Esophagus squamous epithelium (tissue), 5 donors: Measurements from ENCODE around the gene MDFIC2. TPM values are rescaled to one million over a fixed set of nuclear protein-coding genes. Genes with fewer than 3 reads are reported as not detected.

Experiments used
- DNase-seq: peaks from one replicate; lab custom pipeline; 2025; lab: John Stamatoyannopoulos, UW
- H3K27ac ChIP-seq, 4 donors: fragments of 200-600 bp; sonication (generic); one replicate each; pipeline ENCODE4 v1.5.1; 2016 to 2019; ENCODE audit warnings: mild to moderate bottlenecking in 1 of 4
- H3K27me3 ChIP-seq, 4 donors: fragments of 200-600 bp; sonication (generic); 1 replicate in 3 of 4; 2 replicates in 1 of 4; pipeline versions ENCODE4 v1.5.1 to v1.6.0; 2017 to 2021; ENCODE audit warnings: antibody characterized with exemption in 1 of 4
- H3K36me3 ChIP-seq, 3 donors: fragments of 200-600 bp; sonication (generic); one replicate each; pipeline ENCODE4 v1.5.1; 2016 to 2019
- H3K4me1 ChIP-seq, 3 donors: fragments of 200-600 bp; sonication (generic); one replicate each; pipeline ENCODE4 v1.5.1; 2017 to 2019
- H3K4me3 ChIP-seq, 4 donors: fragments of 200-600 bp; sonication (generic); 1 replicate in 3 of 4; 2 replicates in 1 of 4; pipeline ENCODE4 v1.5.1; 2016 to 2019; ENCODE audit warnings: mild to moderate bottlenecking in 2 of 4, moderate library complexity in 1 of 4
- H3K9me3 ChIP-seq, 3 donors: fragments of 200-600 bp; sonication (generic); one replicate each; pipeline ENCODE4 v1.5.1; 2016 to 2019
- POLR2A ChIP-seq, 4 donors: fragments of 450-650 bp; IDR thresholded peaks; one replicate each; pipeline ENCODE4 v1.6.1; 2017; ENCODE audit warnings: antibody characterized with exemption in 4 of 4, mild to moderate bottlenecking in 4 of 4, moderate library complexity in 3 of 4
- WGBS, 2 donors: methylation state at CpG; one replicate each; pipeline ENCODE4 v1.1.5; 2018; 5-methylcytosine and 5-hydroxymethylcytosine counted together
- intact Hi-C: fragments of 100-400 bp; cut with DNase I; formaldehyde crosslinking; loops from one replicate; pipeline ENCODE4 v1.15.0; 2022
- total RNA-seq, 4 donors: library from RNA; depleted of rRNA; stranded (reverse); fragments of >200 nt; gene quantifications; one replicate each; pipeline ENCODE4 v1.1.0, GENCODE V29; 2016
- TF ChIP-seq, protein P1 (sequence below), 6 experiments: fragments of 450-650 bp in 4 of 6; fragments of 200-600 bp in 2 of 6; sonication (generic) in 2 of 6; IDR thresholded peaks; one replicate each; pipeline ENCODE4 v1.5.1; 2016 to 2019; ENCODE audit warnings: antibody characterized with exemption in 6 of 6, mild to moderate bottlenecking in 4 of 6, moderate library complexity in 4 of 6
- donor health status: DM: yes; HTN: yes; CAD: no.

MDFIC2 gene
- total RNA-seq, 4 donors from 2014 or later = not detected

DNA sequence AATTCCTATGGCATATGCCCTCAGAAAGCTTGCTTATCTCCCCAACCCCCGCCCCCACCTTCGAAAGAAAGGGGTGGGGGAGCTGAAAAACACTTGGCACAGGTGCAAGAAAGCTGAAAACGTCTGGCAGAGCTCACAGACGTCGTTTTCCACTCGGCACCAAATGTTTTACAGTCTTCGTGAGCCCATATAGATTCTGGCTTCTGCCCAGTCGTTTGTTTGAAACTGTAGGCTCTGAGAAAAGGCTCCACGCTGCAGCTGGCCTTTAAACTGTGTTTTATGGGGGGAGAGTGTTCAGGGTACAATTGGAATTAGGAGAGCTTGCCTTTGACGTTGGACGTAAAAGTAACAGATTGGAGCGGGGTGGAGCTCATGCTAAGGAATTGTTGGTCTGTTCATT is 130.3 kb downstream of the MDFIC2 start:
- Histone ChIP-seq H3K4me3 (no peak overlapping the region), H3K27me3 (peaks cover 0 to 4% (median 0%) of the 10 kb centered on the region in 4 donors), H3K36me3 (no peaks in the 10 kb centered on the region), H3K4me1 (no peaks in the 10 kb centered on the region), H3K9me3 (no peaks in the 10 kb centered on the region), H3K27ac (no peak overlapping the region)
- no peak for DNase-seq
- WGBS, 2 donors = 43 to 44% methylated on average over 11 to 12 of the region's 12 CpGs
- intact Hi-C loops = no loop called here
- TF ChIP-seq, protein P1, sequence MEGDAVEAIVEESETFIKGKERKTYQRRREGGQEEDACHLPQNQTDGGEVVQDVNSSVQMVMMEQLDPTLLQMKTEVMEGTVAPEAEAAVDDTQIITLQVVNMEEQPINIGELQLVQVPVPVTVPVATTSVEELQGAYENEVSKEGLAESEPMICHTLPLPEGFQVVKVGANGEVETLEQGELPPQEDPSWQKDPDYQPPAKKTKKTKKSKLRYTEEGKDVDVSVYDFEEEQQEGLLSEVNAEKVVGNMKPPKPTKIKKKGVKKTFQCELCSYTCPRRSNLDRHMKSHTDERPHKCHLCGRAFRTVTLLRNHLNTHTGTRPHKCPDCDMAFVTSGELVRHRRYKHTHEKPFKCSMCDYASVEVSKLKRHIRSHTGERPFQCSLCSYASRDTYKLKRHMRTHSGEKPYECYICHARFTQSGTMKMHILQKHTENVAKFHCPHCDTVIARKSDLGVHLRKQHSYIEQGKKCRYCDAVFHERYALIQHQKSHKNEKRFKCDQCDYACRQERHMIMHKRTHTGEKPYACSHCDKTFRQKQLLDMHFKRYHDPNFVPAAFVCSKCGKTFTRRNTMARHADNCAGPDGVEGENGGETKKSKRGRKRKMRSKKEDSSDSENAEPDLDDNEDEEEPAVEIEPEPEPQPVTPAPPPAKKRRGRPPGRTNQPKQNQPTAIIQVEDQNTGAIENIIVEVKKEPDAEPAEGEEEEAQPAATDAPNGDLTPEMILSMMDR (IDR thresholded peaks at IDR 0.05) = no peak
- no peak for TF ChIP-seq POLR2A (IDR thresholded peaks at IDR 0.05)

GRCh38 chr3:70180664-70181063 is 131.8 kb downstream of the MDFIC2 start:
- 79 to 84% methylated on average over 6 of the region's 6 CpGs for WGBS, 2 donors
- DNase-seq = no peak
- Histone ChIP-seq H3K36me3 (no peaks in the 10 kb centered on the region), H3K9me3 (no peaks in the 10 kb centered on the region), H3K4me3 (no peak overlapping the region), H3K4me1 (no peaks in the 10 kb centered on the region), H3K27me3 (peaks cover 0 to 4% (median 0%) of the 10 kb centered on the region in 4 donors), H3K27ac (no peak overlapping the region)
- intact Hi-C loops = no loop called here
- TF ChIP-seq POLR2A (IDR thresholded peaks at IDR 0.05) = no peak
- TF ChIP-seq, protein P1 (IDR thresholded peaks at IDR 0.05) = no peak

- TF ChIP-seq, protein P1 (IDR thresholded peaks at IDR 0.05) = no peak
- no peak for TF ChIP-seq POLR2A (IDR thresholded peaks at IDR 0.05)
- Histone ChIP-seq H3K4me1 (no peaks in the 10 kb centered on the region), H3K36me3 (no peaks in the 10 kb centered on the region), H3K9me3 (no peaks in the 10 kb centered on the region), H3K4me3 (no peak overlapping the region), H3K27me3 (no peaks in the 10 kb centered on the region), H3K27ac (no peak overlapping the region)
- intact Hi-C loops = no loop called here
- 40 to 62% methylated on average over 1 to 3 of the region's 3 CpGs for WGBS, 2 donors
- DNase-seq = no peak
These were observed 133.3 kb downstream of the MDFIC2 start for GRCh38 chr3:70179111-70179510.

DNA sequence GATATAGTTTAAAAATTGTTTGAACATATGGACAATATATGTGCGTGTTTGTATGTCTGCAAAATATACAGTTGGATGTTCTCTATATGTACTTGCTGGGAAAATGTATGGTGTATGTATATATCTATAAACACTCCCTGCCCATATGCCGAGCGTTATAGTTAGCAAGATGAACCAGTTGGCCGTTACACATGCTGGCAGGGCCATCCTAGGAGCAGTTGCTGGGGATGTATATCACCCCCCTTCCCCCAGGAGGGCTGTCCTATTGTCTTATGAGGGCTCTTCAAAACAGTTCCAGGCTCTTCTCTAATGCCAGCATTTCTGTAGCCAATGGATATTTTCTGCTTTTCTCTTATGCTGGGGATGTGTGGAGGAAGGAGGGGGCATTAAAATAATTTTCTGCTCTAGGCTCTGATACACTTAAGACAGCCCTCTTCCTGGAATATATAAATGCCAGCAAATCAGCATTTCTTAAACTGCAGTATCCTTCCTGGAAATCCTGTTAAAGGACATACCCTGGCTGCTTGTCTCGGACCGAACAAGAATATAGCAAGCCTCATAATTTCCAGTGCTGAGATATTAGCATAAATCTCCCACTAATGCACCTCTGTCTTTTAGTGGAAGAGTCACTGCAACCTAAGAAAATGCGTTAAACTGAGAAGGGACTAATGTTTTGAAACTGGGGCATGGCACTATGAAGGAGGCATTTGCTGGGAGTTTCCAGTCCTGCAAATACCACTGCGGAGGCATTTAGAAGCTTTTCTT is 134.4 kb downstream of the MDFIC2 start:
- no peak for DNase-seq
- no peaks in the 10 kb centered on the region for H3K36me3 ChIP-seq
- TF ChIP-seq POLR2A (IDR thresholded peaks at IDR 0.05) = no peak
- TF ChIP-seq, protein P1 (IDR thresholded peaks at IDR 0.05) = no peak
- intact Hi-C loops = no loop called here
- no peaks in the 10 kb centered on the region for H3K9me3 ChIP-seq
- no peaks in the 10 kb centered on the region for H3K4me1 ChIP-seq
- H3K4me3 ChIP-seq = no peak overlapping the region
- H3K27me3 ChIP-seq = no peaks in the 10 kb centered on the region
- no peak overlapping the region for H3K27ac ChIP-seq
- WGBS, 2 donors = 64 to 73% methylated on average over 8 of the region's 8 CpGs

- no peaks in the 10 kb centered on the region for H3K9me3 ChIP-seq
- H3K4me1 ChIP-seq = no peaks in the 10 kb centered on the region
- H3K4me3 ChIP-seq = no peak overlapping the region
- intact Hi-C loops = no loop called here
- no peaks in the 10 kb centered on the region for H3K27me3 ChIP-seq
- H3K36me3 ChIP-seq = no peaks in the 10 kb centered on the region
- WGBS, 2 donors = 56 to 63% methylated on average over 4 of the region's 4 CpGs
- no peak overlapping the region for H3K27ac ChIP-seq
- no peak for DNase-seq
- TF ChIP-seq POLR2A (IDR thresholded peaks at IDR 0.05) = no peak
- TF ChIP-seq, protein P1 (IDR thresholded peaks at IDR 0.05) = no peak
These were observed 136.2 kb downstream of the MDFIC2 start for GRCh38 chr3:70176224-70176623.
